ENCODE measurements around the gene SCARF2.
"Not testable (repeated sequence)": the region's sequence is repeated elsewhere in the genome, so short reads cannot be mapped to it uniquely, and the experiment has no call there.

SCARF2 gene

GRCh38 chr22:20427104-20427944 lies 10.3 kb downstream of the SCARF2 start:
- DNase-seq: no peak

DNA sequence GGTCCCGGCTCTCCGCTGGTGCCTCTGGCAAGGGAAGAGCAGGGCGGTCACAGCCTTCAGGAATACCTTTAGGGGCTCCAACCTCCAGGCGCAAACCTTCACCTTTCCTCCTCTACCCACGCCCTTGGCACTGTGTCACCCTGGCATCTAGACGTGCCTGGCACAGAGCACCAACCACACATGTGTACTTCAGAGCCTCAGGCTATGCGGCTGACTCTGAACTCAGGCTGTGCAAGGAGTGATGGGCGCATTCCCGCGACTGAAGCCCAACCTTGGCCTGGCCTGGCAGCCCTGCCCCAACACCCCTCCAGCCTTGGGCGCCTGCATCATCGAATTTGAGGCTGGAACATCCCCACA lies 11.4 kb downstream of the SCARF2 start:
- DNase-seq: no peak

DNA sequence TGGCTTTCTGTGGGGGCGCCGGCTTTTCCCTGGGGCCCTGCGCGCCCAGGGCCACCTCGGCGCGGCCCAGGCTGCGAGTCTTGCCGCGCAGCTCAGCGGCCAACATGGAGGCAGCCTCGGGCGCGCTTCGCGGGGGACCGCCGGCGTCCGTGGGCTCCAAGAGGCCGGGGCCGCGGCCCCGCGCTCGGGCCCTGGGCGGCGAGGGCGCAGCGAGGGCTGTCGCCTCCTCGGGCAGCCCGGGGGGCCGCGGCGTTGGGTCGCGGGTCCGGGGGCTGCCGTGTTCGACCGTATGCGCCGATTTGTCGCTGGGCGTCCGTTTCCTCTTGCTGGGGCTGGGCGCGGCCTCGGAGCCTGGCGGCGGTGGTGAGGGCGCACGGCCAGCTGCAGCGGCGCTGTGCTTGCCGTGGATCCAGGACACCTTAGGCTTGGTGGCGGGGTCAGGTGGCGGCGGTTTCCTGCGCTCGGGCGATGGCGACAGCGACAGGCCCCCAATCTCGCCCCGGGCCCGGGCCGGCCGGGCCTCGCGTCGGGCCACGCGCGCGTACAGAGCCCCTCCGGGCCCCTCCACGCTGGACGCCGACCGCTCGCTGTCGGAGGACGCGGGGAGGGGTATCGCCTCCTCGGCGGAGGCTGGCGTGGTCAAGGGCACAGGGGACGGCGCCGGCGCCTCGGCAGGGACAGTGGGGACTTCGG lies 11.9 kb downstream of the SCARF2 start:
- DNase-seq: no peak

DNA sequence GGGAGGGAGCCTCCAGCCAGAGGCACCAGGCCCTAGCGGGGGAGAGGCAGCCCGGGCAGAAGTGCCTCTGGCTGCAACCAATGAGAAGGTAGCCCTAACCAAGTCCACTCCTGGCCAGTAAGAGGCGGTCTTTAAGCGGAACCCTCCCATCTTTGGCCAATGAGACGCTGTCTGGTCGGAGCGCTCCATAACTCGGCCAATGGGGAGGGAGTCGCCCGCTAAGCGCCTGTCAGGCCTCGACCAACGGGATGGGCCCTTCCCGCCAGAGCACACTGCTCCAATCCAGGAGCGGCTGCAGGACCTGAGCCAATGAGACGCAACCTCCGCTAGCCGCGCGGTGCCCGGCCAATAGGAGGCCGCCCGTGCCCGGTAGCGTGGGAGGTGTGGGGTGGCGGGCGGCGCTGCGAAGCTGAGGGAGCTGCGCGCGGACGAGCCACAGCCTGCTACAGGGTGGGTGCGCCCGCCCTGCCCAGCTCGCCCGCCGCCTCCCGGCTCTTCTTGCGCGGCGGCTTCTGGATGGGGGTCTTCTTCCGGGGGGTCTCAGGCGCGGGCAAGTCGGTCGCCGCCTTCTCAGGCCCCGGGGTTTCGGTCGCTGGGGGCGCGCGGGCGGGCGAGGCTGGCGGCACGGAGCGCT lies 12.6 kb downstream of the SCARF2 start:
- no peak for DNase-seq

DNA sequence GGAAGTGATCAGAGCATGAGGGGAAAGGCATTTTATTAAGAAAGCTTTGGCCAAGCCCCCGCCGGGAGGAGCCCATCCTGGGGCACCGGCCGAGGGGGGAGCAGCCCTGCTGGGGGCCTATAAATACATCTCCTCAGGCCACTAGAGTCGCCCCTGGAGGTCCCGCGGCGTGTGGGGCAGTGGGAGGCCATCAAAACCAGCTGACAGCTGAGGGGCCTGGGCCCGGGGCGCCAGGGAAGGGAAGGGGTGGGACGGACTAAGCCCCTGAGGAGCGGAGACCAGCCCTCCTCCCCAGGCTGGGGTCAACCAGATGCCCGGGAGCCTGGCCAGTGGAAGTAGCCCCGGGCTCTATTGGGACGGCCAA lies 13.1 kb downstream of the SCARF2 start:
- DNase-seq: no peak

DNA sequence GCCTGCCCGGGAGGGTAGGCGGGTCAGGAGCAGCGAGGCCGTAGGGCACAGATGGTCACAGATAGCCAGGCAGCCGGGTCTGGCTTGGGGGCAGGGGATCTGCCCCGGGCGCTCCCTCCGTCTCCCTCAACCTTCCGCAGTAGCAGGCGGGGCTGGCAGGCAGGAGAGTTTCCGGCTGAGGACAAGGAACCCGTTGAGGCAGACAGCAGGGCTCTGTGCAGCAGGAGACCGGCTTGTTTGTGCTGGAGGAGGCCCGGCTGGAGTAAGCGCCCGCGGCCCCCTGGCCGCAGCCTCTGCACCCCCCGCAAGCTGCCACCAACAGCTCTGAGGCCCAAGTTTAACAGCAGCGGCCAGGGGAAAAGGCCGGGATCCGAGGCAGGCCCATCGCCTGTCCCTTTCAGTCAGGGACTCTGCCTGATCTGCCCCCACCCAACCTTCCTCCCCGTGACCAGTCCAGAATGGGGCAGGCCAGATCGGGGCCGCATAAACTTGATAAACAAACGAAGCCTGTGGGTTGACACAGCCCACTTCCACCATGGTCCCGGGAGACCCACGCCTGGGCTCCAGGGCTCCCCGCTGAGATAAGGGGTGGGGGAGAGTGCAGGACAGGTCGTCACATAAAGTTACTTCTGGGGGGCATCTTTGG lies 13.6 kb downstream of the SCARF2 start:
- DNase-seq: no peak

DNA sequence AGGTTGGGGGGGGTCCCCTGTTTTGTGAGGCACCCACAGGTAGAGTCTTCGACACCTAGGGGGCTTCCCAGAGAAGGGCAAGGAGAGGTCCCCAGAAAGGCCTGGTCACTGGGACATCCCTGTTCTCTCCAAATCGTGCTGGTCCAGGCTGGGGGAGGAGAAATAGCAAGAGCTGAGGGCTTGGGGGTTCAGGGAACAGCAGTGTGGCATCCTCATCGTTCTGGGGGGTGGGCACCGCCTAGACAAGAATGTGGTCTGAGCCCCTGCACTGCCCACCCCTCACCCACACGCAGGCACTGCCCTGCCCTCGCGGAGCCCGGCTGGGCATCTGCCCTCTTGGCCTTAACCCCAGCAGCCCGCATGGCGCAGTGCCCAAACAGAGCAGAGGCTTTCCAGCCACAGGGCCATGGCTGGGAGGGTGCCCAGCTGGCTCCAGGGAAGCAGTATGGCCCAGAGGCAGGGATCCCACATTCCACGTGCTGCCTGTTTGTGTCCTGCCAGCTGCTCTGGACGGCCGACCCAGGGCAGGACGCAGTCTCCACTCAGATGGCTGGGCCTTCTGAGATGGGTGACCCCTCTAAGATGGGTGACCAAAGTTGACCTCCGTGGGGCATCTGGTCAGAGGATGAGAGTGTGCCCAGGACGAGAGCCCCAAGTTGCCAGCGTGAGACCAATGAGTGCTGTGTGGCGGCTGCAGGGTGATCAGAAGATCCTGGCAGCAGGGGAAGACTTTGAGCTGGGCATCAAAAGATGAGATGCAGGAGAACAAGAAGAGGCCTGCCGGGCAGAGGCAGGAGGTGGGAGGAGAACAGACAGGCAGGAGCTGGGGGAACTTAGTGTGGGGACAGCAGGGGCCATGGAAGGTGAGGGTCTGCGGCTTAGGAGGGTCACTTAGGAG lies 14.4 kb downstream of the SCARF2 start:
- DNase-seq: no peak

DNA sequence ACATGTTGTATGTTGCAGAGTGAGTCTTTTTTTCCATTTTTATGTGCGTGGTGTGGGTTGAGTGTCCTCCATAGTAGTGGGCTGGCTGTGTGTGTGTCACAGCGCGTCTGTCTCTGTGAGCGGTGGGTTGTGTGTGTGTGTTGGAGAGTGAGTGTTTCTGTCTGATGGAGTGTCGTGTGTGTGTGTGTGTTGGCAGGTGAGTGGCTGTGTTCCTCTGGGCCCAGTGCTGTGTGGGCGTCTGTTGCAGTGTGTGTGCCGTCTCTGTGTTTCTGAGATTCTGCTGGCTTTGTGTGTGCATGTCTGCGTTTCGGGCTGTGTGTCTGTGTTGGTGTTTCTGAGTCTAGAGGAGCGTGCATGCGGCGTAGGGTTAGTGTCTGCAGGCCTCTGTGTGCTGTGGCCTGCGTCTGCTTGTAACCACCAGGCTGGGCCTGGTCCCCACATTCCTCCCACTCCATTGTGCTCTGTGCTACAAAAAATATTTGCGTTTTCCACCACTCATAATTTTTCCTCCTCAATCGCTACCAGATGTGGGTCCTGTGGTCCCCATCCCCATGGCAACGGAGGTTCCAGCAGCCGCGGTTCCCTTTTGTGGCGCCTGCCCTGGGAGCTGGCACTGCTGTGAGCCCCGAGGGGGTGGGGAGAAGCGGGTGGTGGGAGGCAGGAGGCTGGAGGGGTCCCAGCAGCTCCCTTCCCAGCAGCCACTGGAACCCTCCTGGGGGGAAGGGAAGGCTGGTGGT lies 15.2 kb downstream of the SCARF2 start:
- DNase-seq: no peak

- no peak for DNase-seq
Observed at GRCh38 chr22:20421507-20421874, 16.1 kb downstream of the SCARF2 start.

DNA sequence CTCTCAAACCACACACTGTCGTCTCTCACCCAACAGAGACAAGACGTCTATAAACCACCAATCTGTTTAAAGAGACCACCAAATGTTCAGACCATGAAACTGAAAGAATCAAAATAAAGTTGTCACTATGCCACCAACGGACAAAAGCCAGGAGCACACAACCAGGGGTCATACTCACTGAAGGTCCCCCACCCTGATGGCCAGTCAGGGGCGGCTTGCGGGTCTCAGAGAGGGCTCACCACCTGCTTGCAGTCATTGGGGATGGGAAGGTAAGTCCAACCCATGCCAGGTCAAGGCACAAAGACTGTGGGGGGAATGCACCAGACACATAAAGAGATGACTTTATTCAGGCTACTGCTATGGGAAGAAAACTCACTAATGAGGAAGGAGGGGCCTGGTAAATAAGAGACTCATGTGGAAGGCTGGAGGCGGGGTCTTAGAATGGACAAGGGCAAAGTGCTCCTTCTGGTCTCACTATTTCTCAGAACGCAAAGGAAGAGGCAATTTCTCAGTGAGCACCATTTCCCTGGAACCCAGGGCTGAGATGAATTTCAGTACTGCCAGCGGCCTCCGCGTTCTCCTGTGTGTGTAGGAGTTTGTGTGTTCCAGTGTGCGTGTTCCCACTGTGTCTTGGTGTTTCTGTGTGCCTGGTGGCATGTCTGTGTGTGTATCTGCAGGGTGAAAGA lies 17.3 kb downstream of the SCARF2 start:
- no peak for DNase-seq

DNA sequence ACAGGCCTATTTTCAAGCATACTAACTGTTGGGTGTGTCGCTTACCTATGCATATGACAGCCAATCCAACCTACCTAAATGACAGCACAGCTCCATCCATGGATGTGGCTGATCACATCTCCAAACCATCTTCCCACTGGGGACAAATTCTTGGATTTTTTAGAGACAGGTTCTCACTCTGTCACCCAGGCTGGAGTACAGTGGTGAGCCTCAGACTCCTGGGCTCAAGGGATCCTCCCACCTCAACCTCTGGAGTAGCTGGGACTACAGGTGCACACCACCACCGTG lies 18.0 kb downstream of the SCARF2 start:
- DNase-seq: no peak

DNA sequence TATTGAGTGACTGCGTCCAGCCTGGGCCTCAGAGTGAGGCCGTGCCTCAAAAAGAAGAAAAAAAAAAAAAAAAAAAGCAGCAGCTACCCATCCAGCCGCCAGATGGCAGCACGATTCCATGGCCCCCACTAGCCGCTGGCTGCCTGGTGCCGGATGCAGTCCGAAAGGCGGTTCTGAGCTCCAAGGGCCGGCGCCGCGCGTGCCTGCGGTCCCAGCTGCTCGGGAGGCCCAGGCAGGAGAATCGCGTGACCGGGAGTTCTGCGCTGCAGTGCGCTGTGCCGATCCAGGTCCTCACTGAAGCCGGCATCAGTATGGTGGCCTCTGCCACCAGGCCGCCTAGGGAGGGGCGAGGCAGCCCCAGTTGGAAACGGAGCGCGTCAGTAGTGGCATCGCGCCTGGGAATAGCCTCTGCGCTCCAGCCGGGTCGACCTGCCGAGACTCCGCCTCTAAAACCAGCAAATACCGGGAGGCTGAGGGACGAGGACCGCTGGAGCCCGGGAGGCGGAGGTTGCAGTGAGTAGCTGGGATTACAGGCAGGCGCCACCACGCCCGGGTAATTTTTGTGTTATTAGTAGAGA lies 19.3 kb downstream of the SCARF2 start:
- DNase-seq: peak; percentile 80

GRCh38 chr22:20415699-20416098 lies 21.9 kb downstream of the SCARF2 start:
- not testable (repeated sequence) for DNase-seq

DNA sequence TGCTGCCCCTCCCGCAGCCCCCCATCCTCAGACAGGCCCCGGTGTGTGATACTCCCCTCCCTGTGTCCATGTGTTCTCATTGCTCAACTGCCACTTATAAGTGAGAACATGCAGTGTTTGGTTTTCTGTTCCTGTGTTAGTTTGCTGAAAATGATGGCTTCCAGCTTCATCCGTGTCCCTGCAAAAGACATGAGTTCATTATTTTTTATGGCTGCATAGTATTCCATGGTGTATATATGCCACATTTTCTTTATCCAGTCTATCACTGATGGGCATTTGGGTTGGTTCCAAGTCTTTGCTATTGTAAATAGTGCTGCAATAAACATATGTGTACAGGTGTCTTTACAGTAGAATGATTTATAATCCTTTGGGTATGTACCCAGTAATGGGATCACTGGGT lies 22.4 kb downstream of the SCARF2 start:
- DNase-seq: not testable (repeated sequence)

GRCh38 chr22:20414450-20414849 lies 23.2 kb downstream of the SCARF2 start:
- DNase-seq: no peak

DNA sequence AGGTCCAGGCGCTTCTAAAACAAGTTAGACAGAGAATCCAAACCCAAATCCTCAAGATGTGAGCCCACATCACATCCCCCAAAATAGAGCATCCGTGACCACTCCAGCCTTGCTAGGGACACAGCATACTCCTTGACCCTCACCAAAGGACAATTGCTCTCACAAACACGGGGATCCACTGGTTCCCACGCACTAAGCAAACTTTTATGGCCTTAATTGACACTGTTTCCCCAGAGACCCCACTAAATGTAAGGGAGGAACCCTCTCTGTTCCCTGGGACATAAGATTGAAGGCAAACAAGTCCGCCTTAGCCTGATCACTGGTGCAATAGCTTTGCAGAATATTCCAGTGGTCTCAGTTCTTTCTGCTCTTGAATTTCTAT lies 23.6 kb downstream of the SCARF2 start:
- DNase-seq: no peak

DNA sequence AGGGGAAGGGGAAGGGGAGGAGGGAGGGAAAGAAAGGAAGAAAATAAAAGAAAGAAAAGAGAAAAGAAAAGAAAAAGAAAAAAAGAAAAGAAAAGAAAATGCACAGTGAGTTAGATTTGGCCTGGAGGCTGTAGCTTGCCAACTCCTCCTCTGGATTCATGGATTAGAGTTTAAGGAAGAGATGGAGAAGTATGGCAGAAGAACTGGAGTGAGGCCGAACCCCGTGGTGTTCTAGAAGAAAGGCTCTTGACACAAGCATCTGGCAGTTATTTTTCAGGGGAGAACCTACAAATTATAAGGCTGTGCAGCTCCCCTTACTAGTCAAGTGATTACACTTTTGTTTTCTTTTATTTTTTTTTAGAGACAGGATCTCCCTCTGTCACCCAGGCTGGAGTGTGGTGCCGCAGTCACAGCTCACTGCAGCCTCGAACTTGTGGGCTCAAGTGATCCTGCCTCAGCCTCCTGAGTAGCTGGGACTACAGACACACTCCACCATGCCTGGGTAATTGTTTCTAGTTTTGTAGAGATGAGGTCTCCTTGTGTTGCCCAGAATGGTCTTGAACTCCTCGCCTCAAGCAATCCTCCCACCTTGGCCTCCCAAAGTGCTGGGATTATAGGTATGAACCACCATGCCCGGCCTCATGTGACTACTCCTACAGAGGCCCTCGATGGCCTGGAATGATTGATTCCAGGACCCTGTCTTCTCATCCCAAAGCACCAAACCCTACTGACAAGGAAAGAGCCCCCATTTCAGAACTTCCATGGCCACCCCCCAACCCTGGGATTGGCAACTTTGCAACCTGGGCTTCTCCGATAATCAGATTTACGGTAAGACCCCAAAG lies 24.2 kb downstream of the SCARF2 start:
- DNase-seq: no peak

GRCh38 chr22:20412474-20413216 lies 25.0 kb downstream of the SCARF2 start:
- DNase-seq: no peak

DNA sequence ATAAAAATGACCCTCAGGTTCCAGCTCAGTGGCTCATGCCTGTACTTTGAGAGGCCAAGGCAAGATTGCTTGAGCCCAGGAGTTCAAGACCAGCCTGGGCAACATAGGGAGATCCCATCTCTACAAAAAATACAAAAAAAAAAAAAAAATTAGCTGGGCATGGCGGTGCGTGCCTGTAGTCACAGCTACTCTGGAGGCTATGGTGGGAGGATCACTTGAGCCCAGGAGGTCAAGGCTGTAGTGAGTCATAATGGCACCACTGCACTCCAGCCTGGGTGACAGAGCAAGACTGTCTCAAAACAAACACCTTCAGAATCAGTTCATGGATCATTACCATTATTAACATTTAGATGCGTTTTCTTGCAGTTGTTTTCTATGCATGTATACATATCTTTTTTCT lies 28.2 kb downstream of the SCARF2 start:
- DNase-seq: not testable (repeated sequence)

Data from CD4-positive, alpha-beta T cell treated with Interleukin-10 for 1 hour (primary cell).